Calu3 (cell line): ENCODE results near the gene XKR7. TPM values are rescaled to one million over a fixed set of nuclear protein-coding genes. Genes with fewer than 3 reads are reported as not detected.
"Not testable (repeated sequence)": the region's sequence is repeated elsewhere in the genome, so short reads cannot be mapped to it uniquely, and the experiment has no call there.

ENCODE experiments used
- BruUV-seq: library from RNA; stranded (reverse); fragments of 400-500 nt; replicated peaks from 2 replicates; lab custom pipeline; 2021; lab: Mats Ljungman, UMichigan
- CTCF ChIA-PET: fragments of 300-600 bp; sonication (Branson Sonifier 250); formaldehyde crosslinking; loops from one replicate; lab custom pipeline; 2022; ENCODE audit warnings: antibody characterized with exemption; lab: Charles Lee
- DNase-seq: peaks from one replicate; pipeline ENCODE4 v3.0.0; 2022
- H3K27ac Mint-ChIP-seq: one replicate; pipeline ENCODE4 v1.8.0; 2022; ENCODE audit warnings: mixed read lengths; ENCODE audit not compliant: unreplicated experiment
- H3K27me3 Mint-ChIP-seq: one replicate; pipeline ENCODE4 v1.8.0; 2022; ENCODE audit warnings: mixed read lengths; ENCODE audit not compliant: unreplicated experiment
- H3K36me3 Mint-ChIP-seq: one replicate; pipeline ENCODE4 v1.8.0; 2022; ENCODE audit warnings: mild to moderate bottlenecking, moderate library complexity, mixed read lengths; ENCODE audit not compliant: insufficient read depth, unreplicated experiment
- H3K4me1 Mint-ChIP-seq: one replicate; pipeline ENCODE4 v1.8.0; 2022; ENCODE audit warnings: mild to moderate bottlenecking, low read depth, mixed read lengths; ENCODE audit not compliant: unreplicated experiment
- H3K4me3 Mint-ChIP-seq: one replicate; pipeline ENCODE4 v1.8.0; 2022; ENCODE audit warnings: mild to moderate bottlenecking, low read depth, moderate library complexity, mixed read lengths; ENCODE audit not compliant: unreplicated experiment
- H3K9me3 Mint-ChIP-seq: one replicate; pipeline ENCODE4 v1.8.0; 2022; ENCODE audit warnings: low read depth, mixed read lengths; ENCODE audit not compliant: unreplicated experiment
- intact Hi-C: fragments of 100-400 bp; cut with micrococcal nuclease; formaldehyde crosslinking; loops from one replicate; pipeline ENCODE4 v1.10.0; 2022; ENCODE audit not compliant: unreplicated experiment
- total RNA-seq: library from RNA; stranded (reverse); gene quantifications from 2 replicates; pipeline ENCODE4 v1.2.3, GENCODE V29; 2022
- TF ChIP-seq, protein P1 (sequence below): fragments of 200-600 bp; IDR thresholded peaks from one replicate; pipeline ENCODE4 v1.8.0; 2022; ENCODE audit warnings: antibody characterized with exemption; ENCODE audit not compliant: unreplicated experiment

XKR7 gene
- total RNA-seq, 1 experiment from 2014 or later = not detected

DNA sequence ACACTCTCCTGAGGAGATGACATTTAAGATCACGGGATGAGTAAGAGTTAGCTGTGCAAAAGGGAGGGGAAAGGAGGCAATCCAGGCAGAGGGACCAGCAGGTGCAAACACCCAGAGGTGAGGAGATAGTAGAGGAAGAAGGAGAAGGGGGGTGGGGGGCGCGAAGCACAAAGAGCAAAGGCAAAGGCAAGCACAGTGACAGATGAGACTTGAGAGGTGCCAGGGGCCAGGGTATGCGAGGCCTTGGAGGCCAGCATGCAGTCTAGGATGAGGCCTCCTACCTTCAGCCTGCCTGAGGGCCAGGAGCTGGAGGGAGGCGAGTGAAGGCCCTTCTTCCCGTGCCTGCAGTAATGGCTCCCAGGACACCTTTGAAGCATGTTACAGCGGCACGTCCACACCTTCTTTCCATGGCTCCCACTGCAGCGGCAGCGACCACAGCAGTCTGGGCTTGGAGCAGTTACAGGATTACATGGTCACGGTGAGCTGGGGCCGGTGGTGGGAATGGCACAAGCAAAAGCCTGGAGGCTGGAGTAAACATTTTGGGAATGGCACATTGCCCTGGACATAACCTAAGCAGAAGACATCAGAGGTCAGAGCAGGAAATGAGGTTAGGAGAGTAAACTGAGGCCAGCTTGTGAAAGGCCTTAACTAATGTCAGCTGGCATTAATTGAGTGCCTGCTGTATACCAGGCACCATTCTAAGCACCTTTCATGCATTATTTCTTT lies 60.9 kb downstream of the XKR7 start:
- Mint-ChIP-seq H3K27ac (no peak overlapping the region), H3K27me3 (peaks cover 76% of the 10 kb centered on the region), H3K9me3 (no peaks in the 10 kb centered on the region), H3K4me1 (no peaks in the 10 kb centered on the region), H3K36me3 (no peaks in the 10 kb centered on the region), H3K4me3 (no peak overlapping the region)
- BruUV-seq = no TSS peak
- intact Hi-C loops = no loop called here
- CTCF ChIA-PET = interaction anchor here (0.5 to 3.9 kb wide), 6 partner anchors 9 to 1427 kb away, joined by 3 to 13 read pairs (median 4); no protein-coding TSS in a partner anchor
- DNase-seq = no peak
- TF ChIP-seq, protein P1, sequence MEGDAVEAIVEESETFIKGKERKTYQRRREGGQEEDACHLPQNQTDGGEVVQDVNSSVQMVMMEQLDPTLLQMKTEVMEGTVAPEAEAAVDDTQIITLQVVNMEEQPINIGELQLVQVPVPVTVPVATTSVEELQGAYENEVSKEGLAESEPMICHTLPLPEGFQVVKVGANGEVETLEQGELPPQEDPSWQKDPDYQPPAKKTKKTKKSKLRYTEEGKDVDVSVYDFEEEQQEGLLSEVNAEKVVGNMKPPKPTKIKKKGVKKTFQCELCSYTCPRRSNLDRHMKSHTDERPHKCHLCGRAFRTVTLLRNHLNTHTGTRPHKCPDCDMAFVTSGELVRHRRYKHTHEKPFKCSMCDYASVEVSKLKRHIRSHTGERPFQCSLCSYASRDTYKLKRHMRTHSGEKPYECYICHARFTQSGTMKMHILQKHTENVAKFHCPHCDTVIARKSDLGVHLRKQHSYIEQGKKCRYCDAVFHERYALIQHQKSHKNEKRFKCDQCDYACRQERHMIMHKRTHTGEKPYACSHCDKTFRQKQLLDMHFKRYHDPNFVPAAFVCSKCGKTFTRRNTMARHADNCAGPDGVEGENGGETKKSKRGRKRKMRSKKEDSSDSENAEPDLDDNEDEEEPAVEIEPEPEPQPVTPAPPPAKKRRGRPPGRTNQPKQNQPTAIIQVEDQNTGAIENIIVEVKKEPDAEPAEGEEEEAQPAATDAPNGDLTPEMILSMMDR = no peak

DNA sequence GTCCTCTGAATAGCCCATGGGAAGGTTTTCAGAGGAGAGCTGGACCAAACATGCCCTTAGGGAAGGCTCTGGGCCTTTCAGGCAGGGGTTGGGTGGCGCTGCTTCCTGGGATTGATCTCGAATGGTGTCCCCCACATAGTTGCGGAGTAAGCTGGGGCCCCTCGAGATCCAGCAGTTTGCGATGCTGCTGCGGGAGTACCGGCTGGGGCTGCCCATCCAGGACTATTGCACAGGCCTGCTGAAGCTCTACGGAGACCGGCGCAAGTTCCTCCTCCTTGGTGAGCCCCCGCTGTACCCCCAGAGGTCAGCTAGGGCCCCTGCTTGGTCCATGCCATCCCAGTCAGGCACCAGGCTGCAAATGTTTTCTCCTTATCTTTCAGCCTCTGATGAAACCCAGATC lies 61.6 kb downstream of the XKR7 start:
- Mint-ChIP-seq H3K27me3 (peaks cover 76% of the 10 kb centered on the region), H3K4me3 (no peak overlapping the region), H3K4me1 (no peaks in the 10 kb centered on the region), H3K36me3 (no peaks in the 10 kb centered on the region), H3K27ac (no peak overlapping the region), H3K9me3 (no peaks in the 10 kb centered on the region)
- CTCF ChIA-PET = interaction anchor here (0.5 to 3.9 kb wide), 6 partner anchors 10 to 1426 kb away, joined by 3 to 13 read pairs (median 6); no protein-coding TSS in a partner anchor
- DNase-seq = no peak
- intact Hi-C loops = no loop called here
- TF ChIP-seq, protein P1 = no peak
- no TSS peak for BruUV-seq

GRCh38 chr20:32031007-32031958 lies 63.3 kb downstream of the XKR7 start:
- DNase-seq = peak; percentile 90
- CTCF ChIA-PET = interaction anchor here (0.7 to 3.9 kb wide), 12 partner anchors 10 to 209 kb away, joined by 3 to 21 read pairs (median 5); partner anchors contain the start of gene PDRG1
- intact Hi-C loops = loop anchor here (1.0 to 10.0 kb wide), 3 partner anchors 179 to 614 kb away; no protein-coding TSS in a partner anchor
- TF ChIP-seq, protein P1 = peak; percentile 100
- Mint-ChIP-seq H3K27ac (no peak overlapping the region), H3K9me3 (no peaks in the 10 kb centered on the region), H3K27me3 (peaks cover 79% of the 10 kb centered on the region), H3K4me1 (peaks cover 13% of the 10 kb centered on the region), H3K36me3 (peaks cover 4% of the 10 kb centered on the region), H3K4me3 (no peak overlapping the region)
- BruUV-seq = no TSS peak

DNA sequence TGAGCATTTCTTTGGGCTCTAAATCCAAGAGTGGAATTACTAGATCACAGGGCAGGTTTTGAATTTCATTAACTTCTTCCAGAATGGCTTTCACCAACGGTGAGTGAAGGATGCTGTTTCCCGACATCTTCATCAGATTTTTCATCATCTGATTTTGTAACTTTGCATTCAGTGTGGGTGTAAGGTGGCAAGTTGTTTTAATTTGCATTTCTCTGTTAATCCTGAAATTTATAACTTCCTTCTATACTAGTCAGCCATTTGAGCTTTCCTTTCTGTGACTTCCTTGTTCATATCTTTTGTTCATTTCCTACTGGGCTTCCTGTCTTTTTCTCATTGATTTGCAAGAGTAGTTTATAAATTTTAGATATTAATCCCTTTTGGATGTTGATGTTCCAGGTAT lies 65.4 kb downstream of the XKR7 start:
- H3K4me3 Mint-ChIP-seq = no peak overlapping the region
- no peak for DNase-seq
- peaks cover 86% of the 10 kb centered on the region for H3K27me3 Mint-ChIP-seq
- H3K4me1 Mint-ChIP-seq = peaks cover 22% of the 10 kb centered on the region
- TF ChIP-seq, protein P1 = no peak
- BruUV-seq = no TSS peak
- intact Hi-C loops = loop anchor here (10.0 kb wide), 1 partner anchor 611 kb away; no protein-coding TSS in a partner anchor
- H3K9me3 Mint-ChIP-seq = no peaks in the 10 kb centered on the region
- CTCF ChIA-PET = interaction anchor here (0.7 kb wide), 1 partner anchor 21 kb away, joined by 3 read pairs; no protein-coding TSS in a partner anchor
- H3K36me3 Mint-ChIP-seq = peaks cover 4% of the 10 kb centered on the region
- no peak overlapping the region for H3K27ac Mint-ChIP-seq

DNA sequence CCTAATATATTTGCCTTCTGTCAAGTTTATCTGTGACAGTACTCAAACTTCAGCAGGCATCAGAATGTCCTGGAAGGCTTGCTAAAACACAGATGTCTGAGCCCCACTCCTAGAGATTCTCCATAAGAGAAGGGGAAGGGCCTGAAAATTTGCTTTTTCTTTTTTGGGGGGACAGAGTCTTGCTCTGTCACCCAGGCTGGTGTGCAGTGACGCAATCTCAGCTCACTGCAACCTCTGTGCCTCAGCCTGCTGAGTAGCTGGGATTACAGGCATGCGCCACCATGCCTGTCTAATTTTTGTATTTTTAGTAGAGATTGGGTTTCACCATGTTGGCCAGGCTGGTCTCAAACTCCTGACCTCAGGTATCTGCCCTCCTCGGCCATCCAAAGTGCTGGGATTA lies 65.8 kb downstream of the XKR7 start:
- CTCF ChIA-PET = interaction anchor here (0.7 kb wide), 1 partner anchor 21 kb away, joined by 3 read pairs; no protein-coding TSS in a partner anchor

More for the DNA sequence above, 65.8 kb downstream of the XKR7 start:
- H3K27ac Mint-ChIP-seq, DNase-seq, H3K36me3 Mint-ChIP-seq, BruUV-seq, H3K9me3 Mint-ChIP-seq, H3K4me3 Mint-ChIP-seq: not testable (repeated sequence)
- intact Hi-C loops = loop anchor here (10.0 kb wide), 1 partner anchor 611 kb away; no protein-coding TSS in a partner anchor
- Mint-ChIP-seq H3K27me3 (peaks cover 84% of the 10 kb centered on the region), H3K4me1 (peaks cover 22% of the 10 kb centered on the region)
